ENCODE measurements around the gene GNB1.
"Not testable (repeated sequence)": the region's sequence is repeated elsewhere in the genome, so short reads cannot be mapped to it uniquely, and the experiment has no call there.

GNB1 gene

DNA sequence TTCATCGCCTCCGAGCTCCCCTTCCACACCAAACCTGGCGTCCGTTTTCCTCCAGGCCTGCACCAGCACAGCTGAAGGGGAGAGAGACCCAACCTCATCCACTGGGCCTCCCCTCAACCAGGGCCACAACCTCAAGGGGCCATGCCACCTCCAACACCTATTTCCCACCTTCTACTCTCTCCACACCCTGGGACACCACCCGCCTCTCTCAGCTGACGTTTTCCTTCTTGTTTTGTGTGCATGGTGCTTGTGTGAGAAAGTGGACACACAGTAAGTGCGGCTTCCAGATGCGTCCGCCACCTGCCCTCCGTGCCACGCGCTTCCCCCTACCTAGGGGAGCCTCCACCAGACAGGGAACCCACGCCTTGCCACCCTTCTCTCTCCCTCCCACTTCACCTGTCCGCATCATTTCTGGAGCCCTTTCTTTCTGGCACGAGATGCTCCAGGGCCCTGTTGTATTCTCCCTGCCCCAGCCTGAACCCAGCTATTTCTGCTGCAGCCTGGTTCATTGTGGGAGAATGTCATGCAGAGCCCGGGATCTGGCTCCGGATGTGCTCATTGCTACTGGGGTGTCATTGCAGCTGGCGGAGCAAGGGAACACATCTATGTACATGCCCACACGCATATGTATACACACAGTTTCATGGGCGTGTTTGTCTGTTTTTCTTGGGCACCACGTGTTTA lies 1.3 kb upstream of the GNB1 start:
- peak overlapping the region; percentile 59 for H3K4me3 ChIP-seq (ENCODE audit: low read depth, low read length)
- TF ChIP-seq, protein P1, sequence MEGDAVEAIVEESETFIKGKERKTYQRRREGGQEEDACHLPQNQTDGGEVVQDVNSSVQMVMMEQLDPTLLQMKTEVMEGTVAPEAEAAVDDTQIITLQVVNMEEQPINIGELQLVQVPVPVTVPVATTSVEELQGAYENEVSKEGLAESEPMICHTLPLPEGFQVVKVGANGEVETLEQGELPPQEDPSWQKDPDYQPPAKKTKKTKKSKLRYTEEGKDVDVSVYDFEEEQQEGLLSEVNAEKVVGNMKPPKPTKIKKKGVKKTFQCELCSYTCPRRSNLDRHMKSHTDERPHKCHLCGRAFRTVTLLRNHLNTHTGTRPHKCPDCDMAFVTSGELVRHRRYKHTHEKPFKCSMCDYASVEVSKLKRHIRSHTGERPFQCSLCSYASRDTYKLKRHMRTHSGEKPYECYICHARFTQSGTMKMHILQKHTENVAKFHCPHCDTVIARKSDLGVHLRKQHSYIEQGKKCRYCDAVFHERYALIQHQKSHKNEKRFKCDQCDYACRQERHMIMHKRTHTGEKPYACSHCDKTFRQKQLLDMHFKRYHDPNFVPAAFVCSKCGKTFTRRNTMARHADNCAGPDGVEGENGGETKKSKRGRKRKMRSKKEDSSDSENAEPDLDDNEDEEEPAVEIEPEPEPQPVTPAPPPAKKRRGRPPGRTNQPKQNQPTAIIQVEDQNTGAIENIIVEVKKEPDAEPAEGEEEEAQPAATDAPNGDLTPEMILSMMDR (IDR thresholded peaks at IDR 0.05; ENCODE audit: low read depth, low read length) = no peak

DNA sequence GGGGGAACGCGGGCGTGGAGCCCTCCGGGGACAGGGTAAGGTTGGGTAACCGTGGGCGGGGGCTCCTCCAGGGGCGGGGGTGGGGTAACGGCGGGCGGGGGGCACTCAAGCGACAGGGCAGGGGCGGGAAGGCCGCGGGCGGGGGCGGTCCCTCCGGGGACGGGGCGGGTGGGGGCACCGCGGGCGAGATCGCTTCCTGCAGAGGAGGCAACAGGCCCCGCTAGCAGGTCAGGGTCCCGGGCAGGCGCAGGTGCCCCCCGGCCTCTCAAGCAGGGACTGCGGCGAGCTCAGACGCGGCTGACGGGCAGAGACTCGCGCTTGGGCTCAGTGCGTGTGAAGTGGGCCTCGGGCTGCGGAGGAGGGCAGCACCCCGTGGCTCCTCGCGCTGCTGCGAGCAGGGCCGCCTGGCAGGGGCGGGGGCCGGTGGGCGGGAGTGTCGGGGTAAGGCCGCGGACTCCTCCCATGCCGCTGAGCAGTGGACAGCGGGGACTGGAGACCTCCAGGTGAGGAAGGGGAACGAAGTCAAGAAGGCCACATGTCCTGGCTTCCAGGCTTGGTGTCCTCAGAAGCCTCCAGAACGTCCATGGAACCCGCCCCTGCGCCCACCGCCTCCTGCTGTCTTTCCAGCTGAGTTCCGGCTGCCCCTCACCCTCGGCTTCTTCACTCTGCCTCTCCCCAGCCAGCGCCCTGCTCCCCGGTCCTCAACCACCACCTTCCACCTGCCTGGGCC lies 627 bp upstream of the GNB1 start:
- TF ChIP-seq, protein P1 (IDR thresholded peaks at IDR 0.05; ENCODE audit: low read depth, low read length) = no peak
- peak overlapping the region; percentile 59 for H3K4me3 ChIP-seq (ENCODE audit: low read depth, low read length)

DNA sequence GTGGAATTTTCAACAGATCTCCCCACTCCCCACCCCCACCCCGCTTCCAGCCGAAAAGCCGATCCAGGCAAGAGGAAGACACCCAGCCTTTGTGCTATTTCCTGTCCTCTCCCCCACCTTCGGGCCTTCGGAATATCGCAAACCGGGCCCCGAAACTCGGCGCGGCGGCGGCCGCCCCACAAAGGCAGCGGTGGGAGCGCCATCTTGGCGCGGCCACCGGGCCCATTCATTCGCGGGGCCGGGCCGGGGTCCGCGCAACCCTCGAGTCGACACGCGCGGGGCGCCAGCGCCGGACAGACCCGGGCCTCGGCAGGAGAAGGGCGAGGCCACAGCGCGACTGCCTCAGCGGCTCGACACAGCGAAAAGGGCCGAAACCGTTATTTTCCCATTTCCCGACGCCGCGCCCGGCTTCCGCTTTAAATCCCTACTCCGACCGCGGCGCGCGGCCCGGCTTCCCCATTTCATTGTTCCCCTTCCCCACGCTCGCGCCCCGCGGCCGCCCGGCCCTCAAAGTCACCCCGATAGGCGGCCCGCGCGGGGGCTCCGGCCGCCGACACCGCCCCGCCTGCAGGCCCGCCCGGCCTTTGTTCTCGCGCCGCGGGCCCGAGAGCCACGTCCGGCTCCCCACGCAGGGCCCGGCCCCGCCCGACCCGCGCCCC lies 911 bp downstream of the GNB1 start:
- TF ChIP-seq, protein P1 (IDR thresholded peaks at IDR 0.05; ENCODE audit: low read depth, low read length) = no peak

DNA sequence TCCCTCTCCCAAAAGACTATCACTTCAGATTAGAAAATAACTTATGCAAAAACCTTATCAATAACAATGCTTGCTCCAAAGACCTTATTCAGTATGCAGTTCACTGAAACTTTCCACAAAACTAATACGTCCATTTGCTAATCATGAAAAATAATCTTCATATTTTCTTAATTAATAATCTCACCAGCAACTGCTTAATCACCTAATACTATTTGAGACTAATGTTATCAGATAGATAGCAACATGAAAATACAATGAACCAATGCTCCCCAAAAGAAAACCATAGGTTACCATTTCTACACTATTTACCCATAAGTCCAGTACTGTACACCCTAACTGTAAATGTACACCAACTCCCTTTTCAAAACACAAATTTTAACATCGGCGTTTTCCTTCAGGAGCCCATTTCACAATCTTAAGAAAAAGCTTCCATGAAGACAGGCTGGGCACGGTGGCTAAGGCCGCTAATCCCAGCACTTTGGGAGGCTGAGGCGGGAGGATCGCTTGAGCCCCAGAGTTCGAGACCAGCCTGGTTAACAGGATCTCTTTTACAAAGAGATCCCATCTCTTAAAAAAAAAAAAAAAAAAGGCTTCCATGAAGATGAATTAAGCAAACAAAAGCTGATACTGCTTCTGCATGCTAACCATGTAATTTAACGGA lies 1.7 kb downstream of the GNB1 start:
- H3K4me3 ChIP-seq (ENCODE audit: low read depth, low read length) = peak overlapping the region; percentile 84
- TF ChIP-seq, protein P1 (IDR thresholded peaks at IDR 0.05; ENCODE audit: low read depth, low read length) = no peak

More for the DNA sequence above, 911 bp downstream of the GNB1 start:
- peak overlapping the region; percentile 84 for H3K4me3 ChIP-seq (ENCODE audit: low read depth, low read length)

DNA sequence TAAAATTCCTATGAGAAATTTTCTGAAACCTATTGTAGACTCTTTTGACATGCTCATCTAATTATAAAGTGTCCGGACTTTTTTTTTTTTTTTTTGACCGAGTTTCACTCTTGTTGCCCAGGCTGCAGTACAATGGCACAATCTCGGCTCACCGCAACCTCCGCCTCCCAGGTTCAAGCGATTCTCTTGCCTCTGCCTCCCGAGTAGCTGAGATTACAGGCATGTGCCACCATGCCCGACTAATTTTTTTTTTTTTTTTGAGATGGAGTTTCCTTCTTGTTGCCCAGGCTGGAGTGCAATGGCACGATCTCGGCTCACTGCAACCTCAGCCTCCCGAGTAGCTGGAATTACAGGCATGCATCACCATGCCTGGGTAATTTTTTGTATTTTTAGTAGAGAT lies 7.0 kb downstream of the GNB1 start:
- H3K4me3 ChIP-seq (ENCODE audit: low read depth, low read length) = not testable (repeated sequence)

DNA sequence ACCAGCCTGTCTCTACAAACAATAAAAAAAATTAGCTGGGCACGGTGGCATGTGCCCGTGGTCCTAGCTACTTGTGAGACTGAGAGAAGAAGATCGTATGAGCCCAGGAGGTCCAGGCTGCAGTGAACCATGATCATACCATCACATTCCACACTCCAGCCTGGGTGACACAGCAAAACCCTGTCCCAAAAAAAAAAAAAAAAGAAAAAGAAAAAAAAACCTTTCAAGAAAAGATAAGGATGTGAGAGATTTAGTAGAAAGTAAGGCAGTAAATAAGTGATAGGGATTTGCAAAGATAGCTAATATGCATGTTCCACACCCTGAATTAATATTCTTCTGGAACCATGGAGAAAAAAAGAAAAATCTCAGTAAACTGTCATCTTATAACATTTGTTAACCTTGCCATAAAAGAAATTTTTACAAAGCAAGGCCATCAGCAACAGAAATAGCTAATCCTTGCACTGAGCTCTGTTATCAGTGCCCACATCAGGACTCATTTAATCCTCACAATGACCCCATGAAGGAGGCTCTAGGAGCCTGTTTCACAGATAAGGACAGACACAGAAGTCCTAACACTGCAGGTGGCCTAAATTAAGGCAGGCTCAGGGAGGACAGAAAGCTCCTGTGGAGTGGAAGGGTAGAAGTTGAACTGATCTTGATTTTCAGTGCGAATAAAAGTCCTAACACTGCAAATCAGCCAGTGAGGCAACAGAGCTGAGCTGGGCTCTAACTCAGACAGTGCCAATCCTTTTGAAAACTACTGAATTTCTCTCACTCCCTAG lies 7.6 kb downstream of the GNB1 start:
- H3K4me3 ChIP-seq (ENCODE audit: low read depth, low read length) = no peak overlapping the region
- TF ChIP-seq, protein P1 (IDR thresholded peaks at IDR 0.05; ENCODE audit: low read depth, low read length) = no peak

DNA sequence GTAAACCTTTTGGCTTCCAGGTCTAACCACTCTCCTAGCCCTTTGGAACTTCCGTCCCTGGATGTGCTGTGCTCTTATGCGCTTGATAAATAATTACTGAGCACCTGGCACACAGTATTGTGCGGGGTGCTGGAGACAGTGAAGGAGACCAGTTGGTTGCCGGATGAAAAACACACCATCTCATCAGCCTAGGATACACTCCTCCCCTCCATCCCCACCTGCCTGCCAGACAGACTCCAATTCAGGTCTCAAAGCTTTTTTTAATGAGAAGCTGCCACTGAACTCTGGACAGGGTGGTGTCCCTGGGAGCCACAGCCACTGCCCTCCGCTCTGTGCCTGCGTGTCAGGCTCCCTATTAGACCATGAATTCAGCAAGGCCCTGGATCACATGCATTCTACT lies 9.2 kb downstream of the GNB1 start:
- TF ChIP-seq, protein P1 (IDR thresholded peaks at IDR 0.05; ENCODE audit: low read depth, low read length) = no peak
- H3K4me3 ChIP-seq (ENCODE audit: low read depth, low read length) = no peak overlapping the region

Measured in WI38 (cell line).